Erythroblast (primary cell): ENCODE data around the gene OR10D3.

Source experiments
- DNase-seq, 2 experiments: peaks; one replicate each; lab custom pipeline; 2025; lab: John Stamatoyannopoulos, UW
- GATA1 ChIP-seq: IDR thresholded peaks from 2 replicates; pipeline ENCODE4 v1.6.1; 2011; ENCODE audit warnings: low read depth, mild to moderate bottlenecking, control low read depth, low read length, moderate library complexity
- POLR2A ChIP-seq: IDR thresholded peaks from 2 replicates; pipeline ENCODE4 v1.6.1; 2011; ENCODE audit warnings: mild to moderate bottlenecking, low read length

Gene OR10D3

DNA sequence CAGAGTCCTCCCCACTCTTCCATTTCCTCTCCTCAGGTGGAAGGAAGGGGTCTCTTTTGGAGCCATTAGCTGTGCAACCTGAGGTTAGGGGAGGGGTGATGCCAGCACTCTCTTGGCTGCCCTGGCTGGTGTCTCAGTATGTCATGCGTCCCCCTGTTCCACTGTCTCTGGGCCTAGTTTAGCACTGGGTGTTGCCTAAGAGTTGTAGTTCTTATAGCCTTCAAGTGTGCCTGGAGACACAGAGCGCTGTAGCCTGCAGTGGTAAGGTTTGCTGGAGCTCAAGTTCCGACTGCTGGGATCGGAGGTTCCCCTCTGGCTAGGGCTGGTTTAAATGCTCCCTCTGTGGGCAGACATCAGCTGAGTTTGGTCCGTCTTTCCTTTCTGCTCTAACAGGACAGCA lies 20.9 kb downstream of the OR10D3 start:
- DNase-seq: no peak
- TF ChIP-seq GATA1: no peak
- TF ChIP-seq POLR2A: no peak

DNA sequence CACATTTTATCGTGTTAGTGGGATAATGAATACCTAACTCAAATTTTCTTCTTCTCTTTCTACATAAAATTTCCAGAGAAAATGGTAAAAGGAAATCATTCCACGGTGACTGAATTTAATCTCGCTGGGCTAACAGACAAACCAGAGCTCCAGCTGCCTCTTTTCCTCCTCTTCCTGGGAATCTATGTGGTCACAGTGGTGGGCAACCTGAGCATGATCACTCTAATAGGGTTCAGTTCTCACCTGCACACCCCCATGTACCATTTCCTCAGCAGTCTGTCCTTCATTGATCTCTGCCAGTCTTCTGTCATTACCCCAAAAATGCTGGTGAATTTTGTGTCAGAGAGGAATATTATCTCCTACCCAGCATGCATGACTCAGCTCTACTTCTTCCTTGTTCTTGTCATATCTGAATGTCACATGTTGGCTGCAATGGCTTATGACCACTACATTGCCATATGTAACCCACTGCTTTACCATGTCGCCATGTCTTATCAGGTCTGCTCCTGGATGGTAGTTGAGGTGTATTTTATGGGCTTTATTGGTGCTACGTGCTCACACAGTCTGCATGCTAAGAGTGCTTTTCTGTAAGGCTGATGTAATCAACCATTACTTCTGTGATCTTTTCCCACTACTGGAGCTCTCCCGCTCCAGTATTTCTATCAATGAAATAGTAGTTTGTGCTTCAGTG lies 24.1 kb downstream of the OR10D3 start:
- DNase-seq: peak; percentile 94 to 98
- TF ChIP-seq POLR2A (no peak), GATA1 (no peak)

DNA sequence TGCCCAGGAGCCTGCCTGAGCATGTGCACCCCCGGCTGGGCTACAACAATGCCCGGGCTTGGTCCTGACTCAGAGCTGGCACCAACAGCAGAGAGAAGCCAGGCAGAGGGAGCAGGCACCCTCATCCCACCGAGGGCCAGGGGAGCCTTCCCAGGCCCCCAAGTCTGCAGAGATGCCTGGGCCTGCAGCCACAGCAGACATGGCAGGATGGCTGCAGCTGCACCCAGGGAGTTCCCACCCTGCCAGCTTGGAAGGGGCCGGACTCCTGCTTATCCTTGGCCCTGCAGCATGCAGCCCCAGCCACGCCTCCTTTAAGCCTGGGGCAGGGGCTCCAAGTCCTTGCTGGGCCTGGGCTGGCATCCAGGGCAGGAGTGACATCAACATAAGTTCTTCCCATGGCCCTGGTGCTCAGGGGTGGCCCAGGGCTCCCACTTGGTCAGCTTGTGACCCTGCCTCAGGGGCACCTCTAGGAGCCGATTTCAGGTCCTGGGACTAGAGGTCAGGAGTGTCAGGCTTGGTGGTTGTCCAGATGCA lies 26.7 kb downstream of the OR10D3 start:
- DNase-seq: no peak
- TF ChIP-seq POLR2A: no peak
- no peak for TF ChIP-seq GATA1

DNA sequence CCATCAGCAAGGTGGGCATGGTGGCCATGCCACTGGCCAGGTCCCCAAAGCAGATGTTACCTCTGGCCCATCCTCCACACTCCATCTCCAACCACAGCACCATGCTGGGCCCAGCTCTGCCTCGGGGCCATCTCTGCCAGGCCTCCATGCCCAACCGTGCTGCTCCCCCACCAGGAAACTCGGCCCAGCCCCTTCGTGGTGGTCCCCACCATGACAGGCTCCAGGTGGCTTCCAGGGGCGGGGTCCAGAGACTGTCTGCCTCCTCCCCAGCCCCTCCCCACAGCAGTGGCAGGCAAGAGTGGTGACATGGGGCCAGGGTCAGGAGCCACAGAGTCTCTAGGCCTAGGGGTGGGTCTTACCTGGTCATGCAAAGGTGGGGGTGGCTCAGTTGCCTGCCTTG lies 27.3 kb downstream of the OR10D3 start:
- TF ChIP-seq POLR2A: no peak
- no peak for TF ChIP-seq GATA1
- DNase-seq: no peak

DNA sequence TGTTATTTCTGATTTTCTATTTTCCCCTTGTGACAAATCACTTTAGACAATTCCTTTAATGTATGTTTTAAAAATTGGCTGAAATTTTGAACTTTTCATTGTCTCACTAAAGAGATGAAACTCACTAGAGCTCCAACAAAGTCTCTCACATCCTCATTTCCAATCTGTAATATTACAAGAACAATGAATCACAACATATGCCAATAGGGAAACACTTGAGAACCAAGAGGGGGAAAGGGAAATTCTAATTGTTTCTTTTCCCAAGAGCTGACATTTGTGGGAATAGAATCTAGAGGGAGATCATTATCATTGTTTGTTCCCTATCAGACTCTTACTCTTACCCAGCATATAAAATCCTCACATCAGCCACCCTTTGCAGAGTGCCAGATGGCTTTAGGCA lies 28.2 kb downstream of the OR10D3 start:
- TF ChIP-seq GATA1 (no peak), POLR2A (no peak)
- no peak for DNase-seq

DNA sequence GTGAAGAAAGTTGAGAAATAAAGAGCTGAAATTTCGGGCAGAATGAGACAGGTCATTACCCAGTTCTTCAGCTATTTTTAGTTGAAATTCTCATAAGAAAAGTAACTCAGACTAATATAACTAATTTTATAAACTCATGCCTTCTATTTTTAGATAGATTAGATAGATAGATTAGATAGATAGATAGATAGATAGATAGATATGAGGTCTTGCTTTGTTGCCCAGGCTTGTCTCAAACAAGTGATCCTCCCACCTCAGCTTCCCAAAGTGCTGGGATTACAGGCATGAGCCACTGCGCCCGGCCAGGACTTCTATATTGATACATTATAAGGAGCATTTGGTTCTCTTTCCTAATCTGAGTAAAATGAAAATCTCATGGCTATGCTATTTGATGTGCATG lies 30.9 kb downstream of the OR10D3 start:
- no peak for DNase-seq
- TF ChIP-seq POLR2A (no peak), GATA1 (no peak)

DNA sequence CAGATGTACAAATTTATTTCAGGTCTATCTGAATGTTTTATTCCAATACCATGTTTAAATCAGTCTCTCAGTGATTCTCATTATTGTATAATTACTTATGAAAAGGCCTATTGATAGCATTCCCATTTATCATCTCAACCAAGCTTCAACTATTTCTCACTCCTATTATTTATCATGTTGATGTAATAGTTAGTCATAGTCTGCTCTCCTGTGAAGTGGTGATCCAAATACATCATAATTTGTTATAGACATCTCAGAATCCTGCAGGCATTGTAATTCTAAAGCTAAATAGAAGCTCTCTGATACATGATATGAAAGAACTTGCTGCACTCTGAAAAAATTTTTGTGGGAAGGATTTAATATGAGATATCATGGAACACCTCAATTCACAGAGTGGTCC lies 36.0 kb downstream of the OR10D3 start:
- TF ChIP-seq POLR2A (no peak), GATA1 (no peak)
- no peak for DNase-seq

DNA sequence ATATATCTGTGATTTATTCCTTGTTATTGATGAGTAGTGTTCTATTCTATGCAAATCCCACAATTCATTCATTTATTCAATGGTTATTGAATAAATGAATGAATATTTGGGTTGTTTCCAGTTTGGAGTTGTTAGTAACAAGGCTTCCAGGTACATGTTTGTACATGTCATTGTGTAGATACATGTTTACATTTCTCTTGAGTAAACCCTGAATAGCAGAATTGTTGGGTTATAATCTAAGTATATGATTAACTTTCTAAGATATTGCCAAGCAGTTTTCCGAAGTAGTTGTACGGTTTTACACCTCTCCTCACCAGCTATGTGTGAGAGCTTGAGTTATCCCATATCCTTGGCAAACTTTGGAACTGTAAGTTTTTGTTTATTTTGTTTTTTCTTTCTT lies 39.3 kb downstream of the OR10D3 start:
- DNase-seq: no peak

DNA sequence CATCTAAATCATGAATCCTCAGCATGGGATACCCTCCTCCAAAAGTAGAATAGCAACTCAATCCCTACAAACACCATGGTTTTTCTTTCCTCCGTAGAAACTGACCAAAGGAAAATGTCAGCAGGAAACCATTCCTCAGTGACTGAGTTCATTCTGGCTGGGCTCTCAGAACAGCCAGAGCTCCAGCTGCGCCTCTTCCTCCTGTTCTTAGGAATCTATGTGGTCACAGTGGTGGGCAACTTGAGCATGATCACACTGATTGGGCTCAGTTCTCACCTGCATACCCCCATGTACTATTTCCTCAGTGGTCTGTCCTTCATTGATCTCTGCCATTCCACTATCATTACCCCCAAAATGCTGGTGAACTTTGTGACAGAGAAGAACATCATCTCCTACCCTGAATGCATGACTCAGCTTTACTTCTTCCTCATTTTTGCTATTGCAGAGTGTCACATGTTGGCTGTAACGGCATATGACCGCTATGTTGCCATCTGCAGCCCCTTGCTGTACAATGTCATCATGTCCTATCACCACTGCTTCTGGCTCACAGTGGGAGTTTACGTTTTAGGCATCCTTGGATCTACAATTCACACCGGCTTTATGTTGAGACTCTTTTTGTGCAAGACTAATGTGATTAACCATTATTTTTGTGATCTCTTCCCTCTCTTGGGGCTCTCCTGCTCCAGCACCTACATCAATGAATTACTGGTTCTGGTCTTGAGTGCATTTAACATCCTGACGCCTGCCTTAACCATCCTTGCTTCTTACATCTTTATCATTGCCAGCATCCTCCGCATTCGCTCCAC lies 41.7 kb downstream of the OR10D3 start:
- peak; percentile 78 to 86 for DNase-seq

More for the DNA sequence above, 39.3 kb downstream of the OR10D3 start:
- no peak for TF ChIP-seq POLR2A
- no peak for TF ChIP-seq GATA1

DNA sequence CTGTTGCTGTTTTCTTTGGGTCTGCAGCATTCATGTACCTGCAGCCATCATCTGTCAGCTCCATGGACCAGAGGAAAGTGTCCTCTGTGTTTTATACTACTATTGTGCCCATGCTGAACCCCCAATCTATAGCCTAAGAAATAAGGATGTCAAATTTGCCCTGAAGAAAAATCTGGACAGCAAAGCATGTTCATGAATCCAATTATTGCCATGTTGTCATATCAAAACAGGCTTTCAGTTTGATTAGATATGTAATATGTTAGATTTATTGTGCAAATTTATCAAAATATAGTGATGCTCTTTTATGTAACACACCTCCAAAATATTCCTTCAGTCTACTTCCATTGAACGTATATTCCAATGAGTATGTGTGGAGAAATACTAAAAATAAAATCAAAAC lies 42.3 kb downstream of the OR10D3 start:
- TF ChIP-seq GATA1 (no peak), POLR2A (no peak)
- DNase-seq: no peak

DNA sequence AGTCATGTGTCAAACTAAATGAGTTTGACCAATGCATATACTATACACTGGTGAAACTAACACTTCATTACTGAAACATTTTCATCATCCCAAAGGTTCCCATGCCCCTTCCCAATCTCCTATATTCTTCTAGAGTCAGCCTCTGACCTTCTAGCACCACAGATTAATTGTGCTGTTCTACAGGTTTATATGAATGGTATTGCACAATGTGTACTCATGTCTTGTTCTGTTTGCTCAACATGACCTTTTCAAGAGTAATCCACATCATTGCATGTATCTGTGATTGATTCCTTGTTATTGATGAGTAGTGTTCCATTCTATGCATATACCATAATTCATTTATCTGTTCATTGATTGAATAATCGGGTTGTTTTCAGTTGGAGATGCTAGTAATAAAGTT lies 50.2 kb downstream of the OR10D3 start:
- TF ChIP-seq POLR2A (no peak), GATA1 (no peak)
- no peak for DNase-seq
